SK-N-SH treated with all-trans-retinoic acid at 6 μM for 48 hours (cell line): ENCODE measurements around the gene NBEA.
A peak's percentile ranks its signal among the peaks of the same experiment; 100 is the strongest.

Experiments used
- ATAC-seq: fragments of 200-7000 bp; cut with Tn5 transposase; 3 replicates; pipeline ENCODE4 v1.9.1; 2020; ENCODE audit warnings: mild to moderate bottlenecking, moderate library complexity
- ARNTL ChIP-seq: fragments of 450-650 bp; formaldehyde crosslinking; IDR thresholded peaks from 2 replicates; pipeline ENCODE4 v1.5.0; 2020; ENCODE audit warnings: low read depth, mild to moderate bottlenecking, moderate library complexity, borderline replicate concordance
- CREB5 ChIP-seq: fragments of 250-450 bp; sonication (Bioruptor Pico); IDR thresholded peaks from 2 replicates; pipeline ENCODE4 v1.5.1; 2020; ENCODE audit warnings: low read depth, mild to moderate bottlenecking, moderate library complexity
- CSDC2 ChIP-seq: fragments of 250-450 bp; sonication (Bioruptor Pico); IDR thresholded peaks from 2 replicates; pipeline ENCODE4 v1.5.0; 2020; ENCODE audit warnings: mild to moderate bottlenecking, moderate library complexity
- ESRRG ChIP-seq: fragments of 250-450 bp; sonication (Bioruptor Pico); IDR thresholded peaks from 2 replicates; pipeline ENCODE4 v1.6.1; 2021; ENCODE audit warnings: mild to moderate bottlenecking
- GLIS3 ChIP-seq: fragments of 250-450 bp; sonication (Bioruptor Pico); IDR thresholded peaks from 2 replicates; pipeline ENCODE4 v1.5.0; 2020; ENCODE audit warnings: mild to moderate bottlenecking, moderate library complexity
- ISL1 ChIP-seq: fragments of 250-450 bp; sonication (Bioruptor Pico); IDR thresholded peaks from 2 replicates; pipeline ENCODE4 v2.1.2; 2022; ENCODE audit warnings: mild to moderate bottlenecking, moderate library complexity
- OSR1 ChIP-seq: fragments of 250-450 bp; sonication (Bioruptor Pico); IDR thresholded peaks from 2 replicates; pipeline ENCODE4 v1.8.0; 2022; ENCODE audit warnings: moderate library complexity, mild to moderate bottlenecking, inconsistent platforms
- POU6F1 ChIP-seq: fragments of 250-450 bp; sonication (Bioruptor Pico); IDR thresholded peaks from 2 replicates; pipeline ENCODE4 v1.8.0; 2021; ENCODE audit warnings: low read depth, mild to moderate bottlenecking, moderate library complexity, borderline replicate concordance
- RARB ChIP-seq: fragments of 250-450 bp; sonication (Bioruptor Pico); IDR thresholded peaks from 2 replicates; pipeline ENCODE4 v1.8.0; 2021; ENCODE audit warnings: mild to moderate bottlenecking, moderate library complexity
- SNAI2 ChIP-seq: fragments of 250-450 bp; sonication (Bioruptor Pico); IDR thresholded peaks from 2 replicates; pipeline ENCODE4 v1.5.0; 2020; ENCODE audit warnings: mild to moderate bottlenecking, moderate library complexity
- TCF4 ChIP-seq: fragments of 250-450 bp; sonication (Bioruptor Pico); IDR thresholded peaks from 2 replicates; pipeline ENCODE4 v1.8.0; 2021; ENCODE audit warnings: mild to moderate bottlenecking, moderate library complexity, borderline replicate concordance
- TSHZ2 ChIP-seq: fragments of 250-450 bp; sonication (Bioruptor Pico); IDR thresholded peaks from 2 replicates; pipeline ENCODE4 v1.5.0; 2020; ENCODE audit warnings: mild to moderate bottlenecking, moderate library complexity
- ZFP30 ChIP-seq: fragments of 450-650 bp; formaldehyde crosslinking; IDR thresholded peaks from 2 replicates; pipeline ENCODE4 v1.5.0; 2022; ENCODE audit warnings: mild to moderate bottlenecking, moderate library complexity
- ZNF70 ChIP-seq: fragments of 450-650 bp; formaldehyde crosslinking; IDR thresholded peaks from 2 replicates; pipeline ENCODE4 v1.5.0; 2020; ENCODE audit warnings: mild to moderate bottlenecking, moderate library complexity
- ZNF8 ChIP-seq: fragments of 450-650 bp; formaldehyde crosslinking; IDR thresholded peaks from 2 replicates; pipeline ENCODE4 v1.5.0; 2020; ENCODE audit warnings: mild to moderate bottlenecking, moderate library complexity
- TF ChIP-seq, protein P1 (sequence below): fragments of 250-450 bp; sonication (Bioruptor Pico); IDR thresholded peaks from 2 replicates; pipeline ENCODE4 v1.5.1; 2021; ENCODE audit warnings: mild to moderate bottlenecking, moderate library complexity

NBEA gene

GRCh38 chr13:35345992-35346391 lies 403.9 kb downstream of the NBEA start:
- TF ChIP-seq TSHZ2 (CRISPR knock-in tag) (peak; percentile 69; the same call in 1 of the 2 replicates), POU6F1 (no peak), ISL1 (peak; percentile 51), TCF4 (CRISPR knock-in tag) (peak; percentile 62; the same call in 1 of the 2 replicates), CREB5 (CRISPR knock-in tag) (no peak)
- TF ChIP-seq, all 23 proteins: peak for 3
- no peak for ATAC-seq

DNA sequence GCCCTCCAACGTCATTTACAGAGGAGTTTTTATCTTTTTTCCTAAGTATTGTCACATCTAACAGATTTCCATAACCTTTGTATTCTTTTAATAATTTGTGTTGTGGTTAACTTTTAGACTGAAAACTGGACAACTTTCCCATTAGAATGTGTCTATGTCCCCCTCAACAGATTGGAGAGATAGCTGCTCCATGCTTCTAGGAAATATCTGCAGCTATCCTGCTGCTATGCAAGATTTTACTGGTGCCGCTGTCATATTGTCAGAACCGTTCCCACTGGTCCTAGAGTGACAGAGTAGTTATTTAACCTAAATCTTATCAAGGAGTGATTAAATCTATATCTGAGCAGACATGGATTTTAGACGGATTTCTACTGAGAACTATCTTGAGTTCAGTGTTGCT lies 404.4 kb downstream of the NBEA start:
- TF ChIP-seq ZFP30 (CRISPR knock-in tag) (no peak), TSHZ2 (CRISPR knock-in tag) (peak; percentile 36; the same call in 1 of the 2 replicates)
- ATAC-seq = no peak

- TF ChIP-seq TCF4 (CRISPR knock-in tag) = no peak
- TF ChIP-seq RARB (CRISPR knock-in tag) = no peak
- TF ChIP-seq ZNF8 (CRISPR knock-in tag) = no peak
- no peak for TF ChIP-seq OSR1 (CRISPR knock-in tag)
- TF ChIP-seq ISL1 = no peak
- TF ChIP-seq ESRRG (CRISPR knock-in tag) = 0 out of 2 replicates have a peak, but pooled peaks have one; percentile 24
- TF ChIP-seq, protein P1, sequence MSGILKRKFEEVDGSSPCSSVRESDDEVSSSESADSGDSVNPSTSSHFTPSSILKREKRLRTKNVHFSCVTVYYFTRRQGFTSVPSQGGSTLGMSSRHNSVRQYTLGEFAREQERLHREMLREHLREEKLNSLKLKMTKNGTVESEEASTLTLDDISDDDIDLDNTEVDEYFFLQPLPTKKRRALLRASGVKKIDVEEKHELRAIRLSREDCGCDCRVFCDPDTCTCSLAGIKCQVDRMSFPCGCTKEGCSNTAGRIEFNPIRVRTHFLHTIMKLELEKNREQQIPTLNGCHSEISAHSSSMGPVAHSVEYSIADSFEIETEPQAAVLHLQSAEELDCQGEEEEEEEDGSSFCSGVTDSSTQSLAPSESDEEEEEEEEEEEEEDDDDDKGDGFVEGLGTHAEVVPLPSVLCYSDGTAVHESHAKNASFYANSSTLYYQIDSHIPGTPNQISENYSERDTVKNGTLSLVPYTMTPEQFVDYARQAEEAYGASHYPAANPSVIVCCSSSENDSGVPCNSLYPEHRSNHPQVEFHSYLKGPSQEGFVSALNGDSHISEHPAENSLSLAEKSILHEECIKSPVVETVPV (CRISPR knock-in tag) = no peak
- 0 out of 2 replicates have a peak, but pooled peaks have one; percentile 56 for TF ChIP-seq TSHZ2 (CRISPR knock-in tag)
- TF ChIP-seq CSDC2 = no peak
- TF ChIP-seq CREB5 (CRISPR knock-in tag) = no peak
- TF ChIP-seq GLIS3 (CRISPR knock-in tag) = no peak
- no peak for TF ChIP-seq ZFP30 (CRISPR knock-in tag)
- no peak for TF ChIP-seq ARNTL
- no peak for TF ChIP-seq POU6F1
- TF ChIP-seq ZNF70 = no peak
- TF ChIP-seq SNAI2 (CRISPR knock-in tag) = peak; percentile 83; the same call in 1 of the 2 replicates
- ATAC-seq = no peak; the same call in 2 of the 3 replicates
These were observed 405.7 kb downstream of the NBEA start for GRCh38 chr13:35347679-35348205.
